ENCODE results near the gene TMED1.
"Not testable (repeated sequence)": the region's sequence is repeated elsewhere in the genome, so short reads cannot be mapped to it uniquely, and the experiment has no call there.

The TMED1 gene

DNA sequence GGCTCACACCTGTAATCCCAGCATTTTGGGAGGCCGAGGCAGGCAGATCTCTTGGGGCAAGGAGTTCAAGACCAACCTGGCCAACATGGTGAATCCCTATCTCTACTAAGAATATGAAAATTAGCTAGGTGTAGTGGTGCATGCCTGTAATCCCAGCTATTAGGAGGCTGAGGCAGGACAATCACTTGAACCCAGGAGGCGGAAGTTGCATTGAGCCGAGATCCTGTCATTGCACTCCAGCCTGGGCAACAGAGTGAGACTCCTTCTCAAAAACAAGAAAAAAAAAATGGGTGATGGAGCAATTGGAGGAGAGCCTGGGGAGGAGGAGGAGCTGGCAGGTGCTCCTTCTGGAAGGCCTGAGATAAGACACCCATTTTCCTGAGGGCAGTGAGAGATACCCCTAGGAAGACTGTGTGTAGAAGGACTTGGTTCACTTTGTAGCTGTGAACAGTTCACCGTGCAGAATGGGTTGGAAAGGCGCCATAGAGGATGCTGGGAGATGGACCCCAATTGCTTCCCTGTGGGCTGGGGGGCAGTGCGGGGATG, 26.6 kb upstream of the TMED1 start:
- DNase-seq (ENCODE audit: low read depth), result no peak

GRCh38 chr19:10861103-10861651, 25.2 kb upstream of the TMED1 start:
- no peak for DNase-seq (ENCODE audit: low read depth)

DNA sequence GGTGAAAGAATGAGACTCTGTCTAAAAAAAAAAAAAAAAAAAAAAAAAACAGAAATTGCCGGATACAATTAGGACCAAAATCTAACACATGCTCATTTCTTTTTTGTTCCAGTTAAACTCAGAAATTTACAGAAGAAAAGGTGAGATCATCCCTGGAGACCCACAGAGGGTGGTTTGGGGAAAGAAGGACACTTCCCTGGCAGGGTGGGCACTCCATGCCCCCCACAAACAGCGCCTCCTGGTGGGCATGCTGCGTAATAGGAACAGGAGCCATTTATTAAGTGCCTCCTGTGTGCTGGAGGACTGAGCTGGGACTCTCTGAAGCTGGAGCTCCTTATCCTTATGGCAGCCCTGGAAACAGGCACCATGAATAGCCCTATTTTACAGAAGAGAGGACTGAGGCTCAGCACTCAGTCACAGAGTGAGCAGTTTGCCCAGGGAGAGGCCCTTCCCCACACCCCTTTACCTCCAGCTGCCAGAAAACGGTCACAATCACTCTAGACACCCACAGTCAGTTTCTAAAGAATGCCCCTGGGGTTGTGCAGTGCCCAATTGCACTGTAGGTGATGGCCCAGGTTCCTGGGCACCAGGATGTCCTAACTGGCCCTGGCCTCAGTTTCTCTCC, 22.3 kb upstream of the TMED1 start:
- DNase-seq (ENCODE audit: low read depth), result no peak

DNA sequence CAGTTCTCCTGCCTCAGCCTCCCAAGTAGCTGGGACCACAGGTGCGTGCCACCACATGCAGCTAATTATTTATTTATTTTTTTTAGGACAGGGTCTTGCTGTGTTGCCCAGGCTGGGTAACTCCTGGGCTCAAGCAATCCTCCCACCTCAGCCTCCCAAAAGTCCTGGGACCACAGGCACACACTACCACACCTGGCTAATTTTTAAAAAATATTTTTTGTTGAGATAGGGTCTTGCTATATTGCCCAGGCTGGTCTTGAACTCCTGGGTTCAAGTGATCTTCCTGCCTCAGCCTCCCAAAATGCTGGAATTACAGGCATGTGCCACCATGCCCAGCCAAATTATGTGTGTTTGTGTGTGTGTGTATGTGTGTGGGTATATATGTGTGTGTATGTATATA, 20.9 kb upstream of the TMED1 start:
- not testable (repeated sequence) for DNase-seq (ENCODE audit: low read depth)

DNA sequence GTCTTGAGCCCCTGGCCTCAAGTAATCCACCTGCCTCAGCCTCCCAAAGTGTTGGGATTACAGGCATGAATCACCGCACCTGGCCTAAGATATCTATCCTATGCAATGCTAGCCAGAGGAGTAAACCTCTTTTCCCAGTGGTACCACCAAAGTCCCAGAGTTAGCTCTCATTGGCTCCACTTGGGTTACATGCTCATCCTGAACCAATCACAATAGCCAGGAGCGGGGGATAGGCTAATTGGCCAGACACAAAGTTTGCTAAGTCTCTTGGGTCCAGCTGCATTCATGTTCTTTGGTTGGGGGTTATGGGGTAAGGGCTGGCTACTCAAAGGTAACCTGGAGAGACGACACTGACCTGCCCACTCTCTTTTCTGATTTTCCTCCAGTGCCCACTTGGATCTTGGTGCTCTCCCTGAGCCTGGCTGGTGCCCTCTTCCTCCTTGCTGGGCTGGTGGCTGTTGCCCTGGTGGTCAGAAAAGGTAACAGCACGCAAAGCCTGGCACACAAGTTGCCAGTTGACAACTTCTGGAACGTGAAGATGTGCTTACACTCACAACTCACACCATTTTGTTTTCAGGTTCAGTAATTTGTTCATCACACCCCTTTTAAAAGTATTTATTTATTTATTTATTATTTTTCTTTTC, 20.0 kb upstream of the TMED1 start:
- DNase-seq (ENCODE audit: low read depth), result no peak

DNA sequence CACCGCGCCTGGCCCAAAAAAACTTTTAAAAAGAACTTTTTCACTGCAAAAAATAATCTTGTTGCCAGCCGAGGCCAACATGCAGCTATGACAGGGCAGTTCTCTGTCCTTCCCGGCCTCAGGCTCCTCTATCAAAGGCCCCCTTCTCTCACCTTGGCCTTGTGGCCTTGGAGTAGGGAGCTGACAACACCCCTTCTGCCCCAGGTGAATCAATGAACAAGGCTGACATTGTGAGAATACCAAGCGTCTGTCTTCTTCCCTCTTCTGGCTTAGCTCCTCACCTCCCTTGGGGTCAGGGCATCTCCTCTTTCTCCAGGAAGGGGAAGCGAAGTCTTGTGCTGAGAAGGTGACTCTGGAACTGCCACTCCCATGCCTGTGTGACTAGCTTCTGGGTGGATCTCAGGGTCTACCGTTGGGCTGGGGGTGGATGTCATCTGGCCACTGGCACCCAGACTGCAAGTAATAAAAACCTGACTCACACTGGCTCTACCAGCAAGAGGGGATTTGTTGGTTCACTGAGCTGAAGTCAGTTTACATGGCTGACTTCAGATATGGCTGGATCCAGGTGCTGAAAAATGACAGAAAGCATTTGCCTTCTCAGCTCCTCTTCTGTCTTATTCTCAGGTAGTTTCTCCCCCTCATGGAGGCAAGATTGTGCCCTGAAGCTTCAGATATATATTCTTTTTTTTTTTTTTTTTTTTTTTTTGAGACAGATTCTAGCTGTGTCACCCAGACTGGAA, 18.5 kb upstream of the TMED1 start:
- DNase-seq (ENCODE audit: low read depth), result no peak

DNA sequence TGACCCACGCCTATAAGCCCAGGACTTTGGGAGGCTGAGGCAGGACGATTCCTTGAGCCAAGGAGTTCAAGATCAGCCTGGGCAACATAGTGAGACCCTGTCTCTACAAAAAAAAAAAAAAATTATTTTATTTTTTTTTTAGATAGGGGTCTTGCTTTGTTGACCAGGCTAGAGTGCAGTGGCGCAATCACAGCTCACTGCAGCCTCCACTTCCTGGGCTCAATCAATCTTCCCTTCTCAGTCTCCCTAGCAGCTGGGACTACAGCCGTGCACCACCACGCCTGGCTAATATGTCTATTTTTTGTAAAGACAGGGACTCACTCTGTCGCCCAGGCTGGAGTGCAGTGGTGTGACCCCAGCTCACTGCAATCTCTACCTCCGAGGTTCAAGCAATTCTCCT, 16.9 kb upstream of the TMED1 start:
- no peak for DNase-seq (ENCODE audit: low read depth)

DNA sequence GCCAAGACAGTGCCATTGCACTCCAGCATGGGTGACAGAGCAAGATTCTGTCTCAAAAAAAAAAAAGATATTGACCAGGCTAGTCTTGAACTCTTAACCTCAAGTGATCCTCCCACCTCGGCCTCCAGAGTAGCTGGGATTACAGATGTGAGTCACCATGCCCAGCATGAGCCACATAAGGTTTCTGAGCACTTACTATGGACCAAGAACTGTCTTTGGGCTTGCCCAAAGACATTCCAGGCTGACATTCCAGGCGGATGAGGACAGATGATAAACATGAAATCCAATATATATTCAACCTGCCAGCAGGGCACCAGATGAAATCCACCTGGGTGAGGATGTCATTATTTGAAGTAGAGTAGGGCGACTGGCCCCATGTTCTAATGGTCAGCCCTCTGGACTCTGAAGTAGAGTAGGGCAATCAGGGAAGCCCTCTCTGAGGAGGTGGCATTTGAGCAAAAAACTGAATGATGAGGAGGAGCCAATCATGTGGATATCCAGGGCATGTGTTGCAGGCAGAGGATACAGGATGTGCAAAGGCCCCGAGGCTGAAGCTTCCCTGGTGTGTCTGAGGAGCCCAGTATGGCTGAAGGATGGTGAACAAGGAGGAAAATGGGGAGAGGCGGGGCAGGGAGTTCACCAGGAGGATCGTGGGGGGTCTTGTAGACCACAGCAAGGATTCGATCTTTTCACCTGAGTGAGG, 16.2 kb upstream of the TMED1 start:
- no peak for DNase-seq (ENCODE audit: low read depth)

DNA sequence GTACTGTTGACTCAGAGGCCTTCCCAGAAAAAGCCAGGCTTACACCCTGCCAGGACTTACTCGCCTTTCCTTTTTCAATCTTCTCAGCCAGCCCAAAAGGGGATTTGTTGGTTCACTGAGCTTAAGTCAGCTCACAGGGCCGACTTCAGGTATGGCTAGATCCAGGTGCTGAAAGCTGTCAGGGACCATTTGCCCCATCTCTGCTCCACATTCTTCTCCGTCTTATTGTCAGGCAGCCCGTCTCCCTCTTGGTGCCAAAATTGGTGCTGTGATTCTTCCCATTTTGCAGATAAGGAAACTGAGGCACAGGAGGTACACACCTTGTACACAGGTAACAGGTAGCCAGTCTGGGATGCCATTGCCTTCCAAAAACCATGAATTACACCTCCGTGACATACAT, 14.6 kb upstream of the TMED1 start:
- DNase-seq (ENCODE audit: low read depth), result no peak

DNA sequence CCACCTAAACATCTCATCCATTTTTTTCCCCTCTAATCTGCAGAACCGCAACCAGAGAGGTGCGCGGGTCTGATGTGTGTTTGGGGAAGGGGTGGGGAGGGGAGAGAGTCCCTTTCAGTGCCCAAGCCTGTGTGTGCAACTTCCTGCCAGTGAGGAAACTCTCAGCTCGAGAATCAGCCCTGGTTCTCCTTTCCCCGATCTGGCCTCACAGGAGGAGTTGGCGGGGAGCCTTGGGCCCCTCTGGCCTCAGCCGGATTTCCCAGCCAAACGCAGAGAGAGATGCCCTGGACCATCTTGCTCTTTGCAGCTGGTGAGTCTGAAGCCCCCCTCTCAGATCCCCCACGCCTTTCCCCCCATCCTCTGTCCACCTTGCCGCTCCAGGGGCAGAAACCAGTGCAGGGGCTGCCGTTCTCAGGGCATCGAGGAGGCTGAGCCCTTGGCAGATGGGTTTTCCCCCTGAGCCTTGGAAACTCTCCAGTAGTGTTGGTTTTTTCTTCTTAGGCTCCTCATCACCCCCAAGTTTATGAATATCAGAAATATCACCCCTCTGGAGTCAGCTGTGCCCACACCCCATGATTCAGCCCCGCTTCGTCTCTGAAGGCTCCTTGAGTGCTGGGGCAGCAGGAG, 12.3 kb upstream of the TMED1 start, which contains the start of gene C19orf38:
Gene C19orf38, plus strand, starts transcription at position 186 of the 627 bp plus-strand sequence. Its CDS starts 94 bp downstream, at position 280.
- no peak for DNase-seq (ENCODE audit: low read depth)

DNA sequence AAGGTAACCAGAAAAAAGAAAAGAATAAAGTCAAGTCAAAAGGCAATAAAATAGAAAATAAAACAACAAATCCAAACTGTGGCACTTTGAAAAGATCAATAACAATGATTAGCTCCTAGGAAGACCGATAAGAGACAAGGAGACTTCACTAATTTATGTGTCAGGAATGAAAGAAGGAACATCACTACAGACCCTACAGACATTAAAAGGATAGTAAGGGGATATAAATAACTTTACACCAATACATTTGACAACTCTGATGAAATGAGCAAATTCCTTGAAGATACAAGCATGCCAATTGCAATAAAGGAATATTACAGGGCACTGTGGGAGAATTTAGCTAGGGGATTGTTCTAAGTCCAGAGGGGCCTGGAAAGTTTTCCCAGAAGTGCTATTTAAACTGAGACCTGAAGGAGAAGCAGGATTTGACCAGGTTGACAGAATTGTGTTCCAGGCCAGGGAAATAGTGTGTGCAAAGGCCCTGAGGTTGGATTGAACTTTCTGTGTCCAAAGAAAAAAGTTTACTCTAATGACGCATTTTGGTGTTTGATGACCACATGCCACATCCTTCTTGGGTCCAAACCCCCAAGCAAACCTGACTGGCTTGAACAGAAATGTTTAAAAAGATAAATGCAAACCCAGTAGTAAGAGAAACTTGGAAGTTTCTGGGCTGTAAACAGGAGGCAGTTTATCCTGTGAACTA, 10.6 kb upstream of the TMED1 start:
- DNase-seq (ENCODE audit: low read depth), result no peak

- DNase-seq (ENCODE audit: low read depth), result no peak
Measured at GRCh38 chr19:10842788-10843187, 6.8 kb upstream of the TMED1 start.

GRCh38 chr19:10839114-10840050, 3.4 kb upstream of the TMED1 start:
- DNase-seq (ENCODE audit: low read depth), result no peak

- no peak for DNase-seq (ENCODE audit: low read depth)
Measured at GRCh38 chr19:10838377-10838776, 2.4 kb upstream of the TMED1 start.

- not testable (repeated sequence) for DNase-seq (ENCODE audit: low read depth)
Measured at GRCh38 chr19:10837649-10838048, 1.6 kb upstream of the TMED1 start.

DNA sequence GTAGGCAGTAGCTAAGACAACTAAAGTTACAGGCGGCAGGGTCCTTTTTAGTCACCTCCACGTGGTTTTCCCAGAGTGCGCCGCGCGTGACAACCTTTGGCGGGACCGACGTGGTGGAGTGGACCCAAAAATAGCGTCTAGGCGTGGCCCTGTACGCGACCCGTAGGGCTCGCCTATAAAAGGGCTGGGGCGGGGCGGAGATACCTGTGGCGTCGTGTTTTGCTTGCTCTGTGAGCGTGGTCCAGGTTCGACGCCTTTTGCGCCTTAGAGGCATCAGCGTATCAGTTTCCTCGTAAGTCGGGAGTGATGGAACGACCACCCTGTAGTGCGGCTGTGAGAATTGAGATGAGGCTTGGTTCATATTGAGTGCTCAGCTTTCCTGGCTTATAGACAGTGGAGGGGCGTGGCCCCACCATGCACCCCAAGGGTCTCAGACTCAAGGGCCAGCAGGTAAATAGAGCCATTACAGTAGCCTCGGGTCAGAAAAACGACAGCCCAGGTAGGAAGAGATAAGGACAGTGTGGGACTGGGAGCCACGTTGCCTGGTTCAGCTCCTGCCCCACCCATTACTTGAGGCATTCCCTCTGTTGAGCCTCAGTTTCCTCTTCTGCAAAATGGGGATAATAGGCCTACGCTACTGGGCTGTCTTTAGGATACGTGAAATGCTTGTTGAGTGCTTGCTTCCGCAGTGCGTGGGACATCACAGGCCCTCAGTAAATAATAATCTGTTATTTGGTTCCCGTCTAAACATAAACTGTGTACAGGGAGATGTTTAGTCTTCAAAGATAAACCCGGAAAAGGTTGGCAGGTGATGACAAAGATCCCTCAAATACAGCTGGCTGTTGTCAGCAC, 693 bp upstream of the TMED1 start:
- peak; percentile 91 for DNase-seq (ENCODE audit: low read depth)

DNA sequence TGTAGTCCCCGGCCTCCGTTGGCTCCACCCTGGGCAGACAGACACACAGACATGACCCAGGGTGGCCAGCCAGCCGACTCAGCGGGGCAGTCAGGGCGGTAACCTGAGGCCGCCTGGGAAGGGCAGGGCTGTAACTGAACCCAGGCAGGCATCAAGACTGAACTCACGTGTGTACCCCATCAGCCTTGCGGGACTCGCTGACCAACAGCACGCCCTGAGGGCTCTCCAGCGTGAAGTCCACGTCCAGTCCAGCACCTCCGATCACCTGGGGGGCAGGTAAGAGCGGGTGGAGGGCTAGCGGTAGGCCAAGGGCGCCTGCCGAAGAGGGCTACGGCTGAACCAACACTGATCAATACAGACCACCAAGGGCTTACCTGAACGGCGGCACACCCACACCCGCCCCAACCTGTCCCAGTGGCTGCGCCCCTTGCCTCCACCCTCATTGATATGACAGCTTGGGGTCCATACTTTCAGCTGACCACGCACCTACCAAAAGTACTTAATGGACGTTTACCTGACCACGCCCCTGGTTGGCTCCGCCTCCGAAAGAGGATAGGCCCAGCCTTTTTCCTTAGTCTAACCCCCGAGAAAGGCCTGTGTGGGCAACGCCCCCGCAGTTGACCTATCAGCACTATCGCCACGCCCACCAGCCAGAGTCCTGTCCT, 791 bp downstream of the TMED1 start:
- DNase-seq (ENCODE audit: low read depth), result no peak

DNA sequence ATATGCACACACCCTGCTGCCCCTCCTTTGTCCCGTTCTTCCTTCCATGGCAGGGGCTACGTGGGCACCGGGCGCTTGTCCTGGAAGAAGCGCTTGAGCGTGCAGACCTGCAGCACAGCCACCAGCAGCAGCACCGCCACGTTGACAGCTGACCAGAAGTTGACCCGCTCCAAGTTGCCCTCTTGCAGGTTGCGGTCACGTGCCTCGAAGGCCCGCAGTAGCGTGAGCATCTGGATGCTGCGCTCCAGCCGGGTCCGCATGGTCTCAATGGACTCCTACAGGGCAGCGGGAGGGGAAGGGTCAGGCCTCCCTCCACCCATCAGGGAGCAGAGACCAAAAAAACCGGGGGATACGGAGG, 3.1 kb downstream of the TMED1 start:
- no peak for DNase-seq (ENCODE audit: low read depth)

All from CMK (cell line).